Tibial nerve (tissue), 3 donors: ENCODE data around the gene BTG2.

Experiments
- POLR2A ChIP-seq, 2 donors: fragments of 450-650 bp; IDR thresholded peaks; one replicate each; pipeline ENCODE4 v1.6.1; 2017; ENCODE audit warnings: antibody characterized with exemption in 2 of 2, mild to moderate bottlenecking in 2 of 2, moderate library complexity in 2 of 2
- TF ChIP-seq, protein P1 (sequence below), 5 experiments: fragments of 200-600 bp in 3 of 5; fragments of 450-650 bp in 2 of 5; sonication (generic) in 3 of 5; IDR thresholded peaks; one replicate each; pipeline ENCODE4 v1.5.1; 2016 to 2019; ENCODE audit warnings: antibody characterized with exemption in 5 of 5, mild to moderate bottlenecking in 3 of 5, moderate library complexity in 2 of 5

DNA sequence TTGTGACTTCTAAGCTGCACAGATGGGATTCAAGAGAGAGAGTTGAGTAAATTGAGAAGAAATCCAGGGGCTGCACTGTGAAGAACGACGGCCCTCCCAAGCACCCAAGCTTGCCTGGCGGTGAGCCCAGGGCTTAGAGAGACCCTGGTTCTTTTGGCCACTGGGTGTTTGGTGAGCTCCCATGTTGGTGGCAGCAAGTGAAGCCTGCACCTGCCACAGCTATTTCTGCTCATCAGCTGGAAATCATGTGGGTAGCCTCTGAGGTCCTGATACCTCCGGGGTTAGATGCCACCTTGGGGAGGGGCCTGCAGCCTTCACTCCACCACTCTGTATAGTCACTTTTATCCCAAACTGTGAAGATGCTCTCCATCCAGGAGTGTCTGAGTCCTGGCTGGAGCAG is 6.2 kb upstream of the BTG2 start:
- TF ChIP-seq, protein P1, sequence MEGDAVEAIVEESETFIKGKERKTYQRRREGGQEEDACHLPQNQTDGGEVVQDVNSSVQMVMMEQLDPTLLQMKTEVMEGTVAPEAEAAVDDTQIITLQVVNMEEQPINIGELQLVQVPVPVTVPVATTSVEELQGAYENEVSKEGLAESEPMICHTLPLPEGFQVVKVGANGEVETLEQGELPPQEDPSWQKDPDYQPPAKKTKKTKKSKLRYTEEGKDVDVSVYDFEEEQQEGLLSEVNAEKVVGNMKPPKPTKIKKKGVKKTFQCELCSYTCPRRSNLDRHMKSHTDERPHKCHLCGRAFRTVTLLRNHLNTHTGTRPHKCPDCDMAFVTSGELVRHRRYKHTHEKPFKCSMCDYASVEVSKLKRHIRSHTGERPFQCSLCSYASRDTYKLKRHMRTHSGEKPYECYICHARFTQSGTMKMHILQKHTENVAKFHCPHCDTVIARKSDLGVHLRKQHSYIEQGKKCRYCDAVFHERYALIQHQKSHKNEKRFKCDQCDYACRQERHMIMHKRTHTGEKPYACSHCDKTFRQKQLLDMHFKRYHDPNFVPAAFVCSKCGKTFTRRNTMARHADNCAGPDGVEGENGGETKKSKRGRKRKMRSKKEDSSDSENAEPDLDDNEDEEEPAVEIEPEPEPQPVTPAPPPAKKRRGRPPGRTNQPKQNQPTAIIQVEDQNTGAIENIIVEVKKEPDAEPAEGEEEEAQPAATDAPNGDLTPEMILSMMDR (IDR thresholded peaks at IDR 0.05): no peak
- no peak for TF ChIP-seq POLR2A (IDR thresholded peaks at IDR 0.05)
